ENCODE data around the gene GIGYF2.
"Not testable (repeated sequence)": the region's sequence is repeated elsewhere in the genome, so short reads cannot be mapped to it uniquely, and the experiment has no call there.

GIGYF2 gene

GRCh38 chr2:232810444-232810843, 113.3 kb downstream of the GIGYF2 start:
- DNase-seq (ENCODE audit: low spot score) = no peak

- no peak for DNase-seq (ENCODE audit: low spot score)
Measured at GRCh38 chr2:232815569-232815968, 118.4 kb downstream of the GIGYF2 start.

GRCh38 chr2:232816657-232817056, 119.5 kb downstream of the GIGYF2 start:
- DNase-seq (ENCODE audit: low spot score) = no peak

GRCh38 chr2:232817756-232818155, 120.6 kb downstream of the GIGYF2 start:
- DNase-seq (ENCODE audit: low spot score) = no peak

GRCh38 chr2:232829988-232830387, 132.9 kb downstream of the GIGYF2 start:
- no peak for DNase-seq (ENCODE audit: low spot score)

GRCh38 chr2:232831496-232831895, 134.4 kb downstream of the GIGYF2 start:
- no peak for DNase-seq (ENCODE audit: low spot score)

GRCh38 chr2:232833830-232834229, 136.7 kb downstream of the GIGYF2 start:
- no peak for DNase-seq (ENCODE audit: low spot score)

GRCh38 chr2:232835687-232836208, 138.6 kb downstream of the GIGYF2 start:
- no peak for DNase-seq (ENCODE audit: low spot score)

- no peak for DNase-seq (ENCODE audit: low spot score)
Measured at GRCh38 chr2:232836934-232837333, 139.8 kb downstream of the GIGYF2 start.

GRCh38 chr2:232838406-232838874, 141.3 kb downstream of the GIGYF2 start:
- DNase-seq (ENCODE audit: low spot score) = peak; percentile 19

- no peak for DNase-seq (ENCODE audit: low spot score)
Measured at GRCh38 chr2:232839411-232840079, 142.4 kb downstream of the GIGYF2 start.

GRCh38 chr2:232842689-232843088, 145.6 kb downstream of the GIGYF2 start:
- DNase-seq (ENCODE audit: low spot score) = no peak

- DNase-seq (ENCODE audit: low spot score) = no peak
Measured at GRCh38 chr2:232843834-232844233, 146.7 kb downstream of the GIGYF2 start.

GRCh38 chr2:232846055-232846454, 148.9 kb downstream of the GIGYF2 start:
- no peak for DNase-seq (ENCODE audit: low spot score)

GRCh38 chr2:232850039-232850438, 152.9 kb downstream of the GIGYF2 start:
- peak; percentile 8 for DNase-seq (ENCODE audit: low spot score)

GRCh38 chr2:232852081-232852480, 154.9 kb downstream of the GIGYF2 start:
- not testable (repeated sequence) for DNase-seq (ENCODE audit: low spot score)

- no peak for DNase-seq (ENCODE audit: low spot score)
Measured at GRCh38 chr2:232852676-232853075, 155.5 kb downstream of the GIGYF2 start.

GRCh38 chr2:232854082-232854481, 157.0 kb downstream of the GIGYF2 start:
- no peak for DNase-seq (ENCODE audit: low spot score)

- DNase-seq (ENCODE audit: low spot score) = no peak
Measured at GRCh38 chr2:232857158-232857563, 160.0 kb downstream of the GIGYF2 start.

- no peak for DNase-seq (ENCODE audit: low spot score)
Measured at GRCh38 chr2:232859385-232859916, 162.3 kb downstream of the GIGYF2 start.

- no peak for DNase-seq (ENCODE audit: low spot score)
Measured at GRCh38 chr2:232860593-232861241, 163.6 kb downstream of the GIGYF2 start.

GRCh38 chr2:232861353-232861752, 164.2 kb downstream of the GIGYF2 start:
- DNase-seq (ENCODE audit: low spot score) = no peak

GRCh38 chr2:232863996-232864395, 166.9 kb downstream of the GIGYF2 start:
- no peak for DNase-seq (ENCODE audit: low spot score)
